ENCODE results near the gene UBAC2.
A peak's percentile ranks its signal among the peaks of the same experiment; 100 is the strongest.

UBAC2 gene

GRCh38 chr13:99295488-99296252 is 95.0 kb downstream of the UBAC2 start:
- DNase-seq (ENCODE audit: low read depth in 2 of 2): no peak

GRCh38 chr13:99296398-99296797 is 95.7 kb downstream of the UBAC2 start:
- DNase-seq (ENCODE audit: low read depth in 2 of 2): no peak

GRCh38 chr13:99297331-99297730 is 96.7 kb downstream of the UBAC2 start:
- DNase-seq (ENCODE audit: low read depth in 2 of 2): no peak

- DNase-seq (ENCODE audit: low read depth in 2 of 2): no peak
Observed at GRCh38 chr13:99298056-99298455, 97.4 kb downstream of the UBAC2 start.

GRCh38 chr13:99299256-99299919 is 98.7 kb downstream of the UBAC2 start:
- no peak for DNase-seq (ENCODE audit: low read depth in 2 of 2)

GRCh38 chr13:99299920-99300341 is 99.3 kb downstream of the UBAC2 start:
- DNase-seq (ENCODE audit: low read depth in 2 of 2): no peak

GRCh38 chr13:99301056-99301838 is 100.6 kb downstream of the UBAC2 start:
- no peak for DNase-seq (ENCODE audit: low read depth in 2 of 2)

- DNase-seq (ENCODE audit: low read depth in 2 of 2): no peak
Observed at GRCh38 chr13:99301913-99302636, 101.4 kb downstream of the UBAC2 start.

- no peak for DNase-seq (ENCODE audit: low read depth in 2 of 2)
Observed at GRCh38 chr13:99302637-99303505, 102.2 kb downstream of the UBAC2 start.

GRCh38 chr13:99303863-99304521 is 103.3 kb downstream of the UBAC2 start:
- DNase-seq (ENCODE audit: low read depth in 2 of 2): no peak

- DNase-seq (ENCODE audit: low read depth in 2 of 2): no peak
Observed at GRCh38 chr13:99304541-99304940, 103.9 kb downstream of the UBAC2 start.

GRCh38 chr13:99305158-99305557 is 104.5 kb downstream of the UBAC2 start:
- DNase-seq (ENCODE audit: low read depth in 2 of 2): no peak

GRCh38 chr13:99305566-99305965 is 104.9 kb downstream of the UBAC2 start:
- no peak for DNase-seq (ENCODE audit: low read depth in 2 of 2)

- DNase-seq (ENCODE audit: low read depth in 2 of 2): no peak
Observed at GRCh38 chr13:99307247-99307646, 106.6 kb downstream of the UBAC2 start, which contains the start of gene GPR183. GPR183 (minus strand) TSS chr13:99307399; CDS start chr13:99296145, 11,254 bp downstream.

- DNase-seq (ENCODE audit: low read depth in 2 of 2): peak; percentile 48 to 58
Observed at GRCh38 chr13:99307648-99308339, 107.1 kb downstream of the UBAC2 start.

- no peak for DNase-seq (ENCODE audit: low read depth in 2 of 2)
Observed at GRCh38 chr13:99308471-99309087, 107.9 kb downstream of the UBAC2 start.

GRCh38 chr13:99310382-99311031 is 109.9 kb downstream of the UBAC2 start:
- no peak for DNase-seq (ENCODE audit: low read depth in 2 of 2)

- no peak for DNase-seq (ENCODE audit: low read depth in 2 of 2)
Observed at GRCh38 chr13:99311137-99311536, 110.5 kb downstream of the UBAC2 start.

Data from stimulated activated CD8-positive, alpha-beta memory T cell treated with anti-CD3 and anti-CD28 coated beads, Interleukin-7, amount 100 ng/mL, for 4 hours (primary cell).